Natural killer cell (primary cell): Measurements from ENCODE around the gene SLC2A6. TPM values are rescaled to one million over a fixed set of nuclear protein-coding genes. Genes with fewer than 3 reads are reported as not detected.

ENCODE experiments used
- ATAC-seq, 3 donors: fragments of 150-1000 bp in 2 of 3; fragments of 200-7000 bp in 1 of 3; cut with Tn5 transposase; 1 replicate in 1 of 3; 2 replicates in 2 of 3; pipeline ENCODE4 v1.10.0; 2021; ENCODE audit warnings: mild to moderate bottlenecking in 2 of 3, moderate library complexity in 2 of 3
- DNase-seq, 2 donors: peaks; one replicate each; pipeline versions ENCODE4 v3.0.0 to v3.0.0-alpha.2; 2013 to 2021; ENCODE audit warnings: mixed read lengths in 1 of 2
- H3K27ac ChIP-seq: one replicate; pipeline ENCODE4 v1.5.1; 2013; ENCODE audit warnings: mild to moderate bottlenecking, low read length
- H3K27me3 ChIP-seq: one replicate; pipeline ENCODE4 v1.6.1; 2013; ENCODE audit warnings: low read length; ENCODE audit not compliant: control insufficient read depth, insufficient read depth
- H3K36me3 ChIP-seq: one replicate; pipeline ENCODE4 v1.6.1; 2013; ENCODE audit warnings: low read length; ENCODE audit not compliant: control insufficient read depth, insufficient read depth
- H3K4me1 ChIP-seq: one replicate; pipeline ENCODE4 v1.6.1; 2013; ENCODE audit warnings: low read length; ENCODE audit not compliant: control insufficient read depth, insufficient read depth
- H3K4me3 ChIP-seq: one replicate; pipeline ENCODE4 v1.5.1; 2013; ENCODE audit warnings: low read length
- H3K9me3 ChIP-seq: one replicate; pipeline ENCODE4 v1.6.1; 2013; ENCODE audit warnings: low read length; ENCODE audit not compliant: control insufficient read depth, insufficient read depth
- H3K27ac Mint-ChIP-seq, 2 donors: one replicate each; pipeline ENCODE4 v1.8.0; 2022; ENCODE audit warnings: mild to moderate bottlenecking in 2 of 2, mixed read lengths in 2 of 2, moderate library complexity in 1 of 2
- H3K27me3 Mint-ChIP-seq, 2 donors: one replicate each; pipeline ENCODE4 v1.8.0; 2022; ENCODE audit warnings: low read depth in 2 of 2, mixed read lengths in 2 of 2
- H3K36me3 Mint-ChIP-seq: one replicate; pipeline ENCODE4 v1.8.0; 2022; ENCODE audit warnings: mixed read lengths
- H3K4me1 Mint-ChIP-seq, 2 donors: one replicate each; pipeline ENCODE4 v1.8.0; 2022; ENCODE audit warnings: mixed read lengths in 2 of 2
- H3K4me3 Mint-ChIP-seq: one replicate; pipeline ENCODE4 v1.8.0; 2022; ENCODE audit warnings: mild to moderate bottlenecking, moderate library complexity, mixed read lengths
- H3K9me3 Mint-ChIP-seq, 2 donors: one replicate each; pipeline ENCODE4 v1.8.0; 2022; ENCODE audit warnings: mixed read lengths in 2 of 2
- CTCF ChIP-seq: fragments of 200-600 bp; IDR thresholded peaks from one replicate; pipeline ENCODE4 v1.8.0; 2022; ENCODE audit warnings: antibody characterized with exemption
- WGBS: methylation state at CpG from one replicate; pipeline ENCODE4 v1.1.7; 2013; ENCODE audit warnings: missing lambda C conversion rate; ENCODE audit not compliant: insufficient coverage; 5-methylcytosine and 5-hydroxymethylcytosine counted together
- intact Hi-C: fragments of 100-400 bp; cut with micrococcal nuclease; formaldehyde crosslinking; loops from one replicate; pipeline ENCODE4 v1.14.2; 2022
- total RNA-seq, 4 donors: library from RNA; stranded (reverse); fragments of 120-200 nt in 1 of 4; gene quantifications; one replicate each; pipeline versions ENCODE4 v1.2.3 to v1.2.4, GENCODE V29; 2013 to 2022

The SLC2A6 gene
- total RNA-seq, 3 donors from 2014 or later (not counting 1 experiment from before 2014, with no cell fraction given), result 5.0 to 20.1 (median 18.5) TPM

GRCh38 chr9:133495327-133496293 is 16.7 kb upstream of the SLC2A6 start:
- Mint-ChIP-seq H3K27ac (no peak overlapping the region), H3K4me3 (no peak overlapping the region), H3K27me3 (peaks cover 0 to 3% of the 10 kb centered on the region in 2 donors), H3K4me1 (no peaks in the 10 kb centered on the region), H3K9me3 (no peaks in the 10 kb centered on the region), H3K36me3 (no peaks in the 10 kb centered on the region)
- Histone ChIP-seq H3K27ac (no peak overlapping the region), H3K4me3 (no peak overlapping the region), H3K4me1 (no peaks in the 10 kb centered on the region), H3K9me3 (no peaks in the 10 kb centered on the region), H3K27me3 (no peaks in the 10 kb centered on the region), H3K36me3 (no peaks in the 10 kb centered on the region)
- ATAC-seq (no peak), DNase-seq (no peak)
- WGBS, result 96% methylated on average over 24 of the region's 24 CpGs
- intact Hi-C loops, result no loop called here
- TF ChIP-seq CTCF, result no peak

GRCh38 chr9:133494636-133495326 is 15.9 kb upstream of the SLC2A6 start:
- H3K36me3 Mint-ChIP-seq, result no peaks in the 10 kb centered on the region
- Histone ChIP-seq H3K36me3 (no peaks in the 10 kb centered on the region), H3K4me3 (no peak overlapping the region), H3K27me3 (no peaks in the 10 kb centered on the region), H3K27ac (no peak overlapping the region), H3K4me1 (no peaks in the 10 kb centered on the region), H3K9me3 (no peaks in the 10 kb centered on the region)
- ATAC-seq, result no peak
- no peaks in the 10 kb centered on the region for H3K4me1 Mint-ChIP-seq
- intact Hi-C loops, result no loop called here
- no peak overlapping the region for H3K27ac Mint-ChIP-seq
- H3K9me3 Mint-ChIP-seq, result no peaks in the 10 kb centered on the region
- 93% methylated on average over 24 of the region's 24 CpGs for WGBS
- H3K27me3 Mint-ChIP-seq, result peaks cover 0 to 3% of the 10 kb centered on the region in 2 donors
- no peak for TF ChIP-seq CTCF
- no peak for DNase-seq
- no peak overlapping the region for H3K4me3 Mint-ChIP-seq

- Mint-ChIP-seq H3K27me3 (peaks cover 0 to 3% of the 10 kb centered on the region in 2 donors), H3K36me3 (no peaks in the 10 kb centered on the region), H3K9me3 (no peaks in the 10 kb centered on the region), H3K4me3 (no peak overlapping the region), H3K4me1 (no peaks in the 10 kb centered on the region), H3K27ac (no peak overlapping the region)
- Histone ChIP-seq H3K4me3 (no peak overlapping the region), H3K9me3 (no peaks in the 10 kb centered on the region), H3K27me3 (no peaks in the 10 kb centered on the region), H3K36me3 (no peaks in the 10 kb centered on the region), H3K4me1 (no peaks in the 10 kb centered on the region), H3K27ac (no peak overlapping the region)
- DNase-seq (no peak), ATAC-seq (no peak)
- WGBS, result 88% methylated on average over 23 of the region's 23 CpGs
- intact Hi-C loops, result no loop called here
- no peak for TF ChIP-seq CTCF
These were observed 15.1 kb upstream of the SLC2A6 start for GRCh38 chr9:133493845-133494540.
